Measurements from ENCODE around the gene ZBTB46. TPM values are rescaled to one million over a fixed set of nuclear protein-coding genes. Genes with fewer than 3 reads are reported as not detected.
"Not testable (repeated sequence)": the region's sequence is repeated elsewhere in the genome, so short reads cannot be mapped to it uniquely, and the experiment has no call there.

ZBTB46 gene
- total RNA-seq, 2 donors from 2014 or later = 2.1 to 3.2 TPM

DNA sequence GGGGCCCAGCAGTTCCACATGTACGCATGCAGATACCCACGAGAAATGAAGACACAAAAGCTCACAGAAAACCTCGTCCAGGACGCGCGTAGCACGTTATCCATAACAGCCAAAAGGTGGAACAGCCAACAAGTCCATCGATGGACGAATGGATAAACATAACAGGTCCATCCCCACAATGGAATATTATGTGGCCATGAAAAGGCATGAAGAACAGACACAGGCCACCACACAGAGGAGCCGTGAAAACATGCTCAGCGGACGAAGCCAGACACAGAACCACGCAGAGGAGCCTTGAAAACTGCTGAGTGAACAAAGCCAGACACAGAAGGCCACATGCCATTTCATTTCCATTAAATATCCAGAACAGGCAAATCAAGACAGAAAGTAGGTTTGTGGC, 53.5 kb downstream of the ZBTB46 start:
- Histone ChIP-seq H3K9ac (ENCODE audit: low read depth in 2 of 2, low read length in 2 of 2) (no peak overlapping the region), H3K4me1 (no peaks in the 10 kb centered on the region), H3K36me3 (no peaks in the 10 kb centered on the region), H3K9me3 (no peaks in the 10 kb centered on the region), H3K27me3 (no peaks in the 10 kb centered on the region), H3K27ac (no peak overlapping the region), H3K4me3 (no peak overlapping the region)
- intact Hi-C loops (cut with DNase I) = no loop called here
- DNase-seq = no peak
- TF ChIP-seq, protein P1, sequence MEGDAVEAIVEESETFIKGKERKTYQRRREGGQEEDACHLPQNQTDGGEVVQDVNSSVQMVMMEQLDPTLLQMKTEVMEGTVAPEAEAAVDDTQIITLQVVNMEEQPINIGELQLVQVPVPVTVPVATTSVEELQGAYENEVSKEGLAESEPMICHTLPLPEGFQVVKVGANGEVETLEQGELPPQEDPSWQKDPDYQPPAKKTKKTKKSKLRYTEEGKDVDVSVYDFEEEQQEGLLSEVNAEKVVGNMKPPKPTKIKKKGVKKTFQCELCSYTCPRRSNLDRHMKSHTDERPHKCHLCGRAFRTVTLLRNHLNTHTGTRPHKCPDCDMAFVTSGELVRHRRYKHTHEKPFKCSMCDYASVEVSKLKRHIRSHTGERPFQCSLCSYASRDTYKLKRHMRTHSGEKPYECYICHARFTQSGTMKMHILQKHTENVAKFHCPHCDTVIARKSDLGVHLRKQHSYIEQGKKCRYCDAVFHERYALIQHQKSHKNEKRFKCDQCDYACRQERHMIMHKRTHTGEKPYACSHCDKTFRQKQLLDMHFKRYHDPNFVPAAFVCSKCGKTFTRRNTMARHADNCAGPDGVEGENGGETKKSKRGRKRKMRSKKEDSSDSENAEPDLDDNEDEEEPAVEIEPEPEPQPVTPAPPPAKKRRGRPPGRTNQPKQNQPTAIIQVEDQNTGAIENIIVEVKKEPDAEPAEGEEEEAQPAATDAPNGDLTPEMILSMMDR (IDR thresholded peaks at IDR 0.05) = no peak

DNA sequence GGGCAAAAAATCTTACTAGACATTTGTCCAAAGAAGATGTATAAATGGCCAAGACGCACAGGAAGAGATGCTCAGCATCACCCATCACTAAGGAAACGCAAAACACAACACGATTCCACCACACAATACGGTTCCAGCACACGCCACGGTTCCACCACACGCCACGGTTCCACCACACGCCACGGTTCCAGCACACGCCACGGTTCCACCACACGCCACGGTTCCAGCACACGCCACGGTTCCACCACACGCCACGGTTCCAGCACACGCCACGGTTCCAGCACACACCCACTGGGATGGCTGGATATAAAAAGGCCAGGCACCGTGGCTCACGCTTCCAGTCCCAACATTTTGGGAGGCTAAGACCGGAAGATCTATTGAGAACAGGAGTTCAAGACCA, 54.2 kb downstream of the ZBTB46 start:
- H3K36me3 ChIP-seq; DNase-seq; H3K9me3 ChIP-seq; H3K27ac ChIP-seq; H3K9ac ChIP-seq (ENCODE audit: low read depth in 2 of 2, low read length in 2 of 2); H3K27me3 ChIP-seq; intact Hi-C loops (cut with DNase I); H3K4me3 ChIP-seq; H3K4me1 ChIP-seq: not testable (repeated sequence)

DNA sequence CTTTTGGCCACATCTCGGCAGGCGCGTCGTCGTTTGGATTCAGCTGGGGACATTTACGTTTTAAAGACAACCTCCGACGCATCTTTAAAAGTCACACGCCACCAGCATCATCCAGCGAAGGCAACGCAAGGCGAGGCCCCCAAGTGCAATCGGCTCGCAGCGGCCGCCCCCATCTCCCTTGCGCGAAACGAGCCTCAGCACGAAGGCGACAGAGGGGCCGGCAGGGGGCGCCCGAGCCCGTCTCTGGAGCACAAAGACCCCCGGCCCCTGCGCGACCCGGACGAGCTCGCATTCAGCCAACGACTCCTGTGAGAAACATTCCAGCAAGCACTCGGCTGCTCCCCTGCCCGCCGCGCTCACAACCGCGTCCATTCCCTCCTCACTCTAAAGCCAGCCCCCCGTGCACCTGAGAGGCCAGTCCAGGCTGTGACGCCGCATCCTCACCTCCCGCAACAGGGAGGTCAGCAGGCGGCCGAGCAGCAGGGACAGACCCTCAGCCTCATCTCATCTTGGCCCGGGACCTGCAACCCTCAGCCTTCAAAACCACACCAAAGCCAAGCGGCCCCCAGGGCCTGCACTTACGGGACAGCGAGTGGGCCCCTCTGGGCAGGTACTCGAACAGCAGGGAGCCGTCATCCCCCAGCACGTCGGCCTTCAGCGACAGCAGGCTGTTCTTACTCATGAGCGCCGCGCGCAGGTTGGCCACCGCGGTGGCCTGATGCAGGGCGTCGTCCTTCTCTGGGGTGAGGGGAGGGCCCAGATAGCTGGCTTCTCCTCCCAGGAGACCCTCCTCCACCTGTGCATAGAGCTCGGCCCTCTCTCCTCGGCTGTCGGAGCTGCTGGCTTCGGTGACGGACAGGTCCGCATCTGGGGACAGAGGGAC, 55.7 kb downstream of the ZBTB46 start:
- H3K4me3 ChIP-seq = no peak overlapping the region
- intact Hi-C loops (cut with DNase I) = no loop called here
- H3K36me3 ChIP-seq = no peaks in the 10 kb centered on the region
- H3K9ac ChIP-seq (ENCODE audit: low read depth in 2 of 2, low read length in 2 of 2) = no peak overlapping the region
- no peaks in the 10 kb centered on the region for H3K9me3 ChIP-seq
- TF ChIP-seq, protein P1 (IDR thresholded peaks at IDR 0.05) = peak; percentile 58
- H3K27ac ChIP-seq = no peak overlapping the region
- no peak for DNase-seq
- no peaks in the 10 kb centered on the region for H3K4me1 ChIP-seq
- no peaks in the 10 kb centered on the region for H3K27me3 ChIP-seq

DNA sequence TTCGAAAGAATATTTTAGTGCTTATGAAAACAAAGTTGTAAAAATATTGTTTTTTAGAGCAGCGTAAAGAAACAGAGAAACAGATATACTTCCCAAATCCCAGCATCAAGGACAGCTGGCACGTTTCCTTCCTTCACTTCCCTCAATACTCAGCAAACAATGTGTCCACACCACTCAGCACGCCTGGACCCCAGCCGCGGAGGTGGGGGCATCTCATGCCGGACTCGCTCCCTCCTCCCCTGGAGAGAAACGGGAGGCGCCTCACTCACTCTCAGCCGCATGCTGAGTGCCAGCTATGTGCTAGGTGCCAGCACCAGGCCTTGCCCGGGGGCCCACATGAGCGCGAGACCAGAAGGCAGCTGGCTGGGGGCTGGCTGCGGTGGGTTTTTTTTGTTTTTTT, 56.8 kb downstream of the ZBTB46 start:
- intact Hi-C loops (cut with DNase I) = no loop called here
- no peak overlapping the region for H3K27ac ChIP-seq
- H3K9ac ChIP-seq (ENCODE audit: low read depth in 2 of 2, low read length in 2 of 2) = no peak overlapping the region
- no peaks in the 10 kb centered on the region for H3K27me3 ChIP-seq
- TF ChIP-seq, protein P1 (IDR thresholded peaks at IDR 0.05) = no peak
- H3K9me3 ChIP-seq = no peaks in the 10 kb centered on the region
- no peaks in the 10 kb centered on the region for H3K36me3 ChIP-seq
- H3K4me1 ChIP-seq = no peaks in the 10 kb centered on the region
- no peak overlapping the region for H3K4me3 ChIP-seq
- no peak for DNase-seq

DNA sequence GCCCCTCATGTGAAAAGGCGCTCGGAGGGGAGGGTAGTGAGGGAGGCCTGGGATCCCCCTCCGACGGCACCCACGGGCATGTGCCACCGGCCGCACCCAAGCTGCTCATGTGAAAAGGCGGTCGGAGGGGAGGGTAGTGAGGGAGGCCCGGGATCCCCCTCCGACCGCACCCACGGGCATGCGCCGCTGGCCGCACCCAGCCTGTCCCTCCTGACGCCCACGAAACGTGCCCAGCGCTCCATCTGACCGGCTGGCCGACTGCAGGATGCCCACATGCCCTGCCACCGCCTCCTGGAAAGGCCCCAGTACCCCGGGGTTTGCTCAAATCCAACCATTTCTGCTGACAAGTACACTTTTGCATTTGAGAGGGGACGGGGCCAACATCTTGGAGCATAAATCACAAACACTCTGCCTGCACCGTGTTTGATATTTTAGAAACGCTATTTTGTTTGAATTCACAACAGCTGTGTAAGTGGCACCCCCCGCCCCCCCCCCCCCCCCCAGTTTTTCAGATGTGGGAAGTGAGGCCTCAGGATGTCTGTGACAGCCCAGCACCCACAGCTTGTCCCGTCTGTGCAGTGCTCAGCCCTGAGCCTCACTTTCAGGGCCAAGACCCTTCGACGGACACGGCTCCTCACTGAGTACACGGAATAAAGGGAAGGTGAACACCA, 57.4 kb downstream of the ZBTB46 start:
- intact Hi-C loops (cut with DNase I) = no loop called here
- Histone ChIP-seq H3K27me3 (no peaks in the 10 kb centered on the region), H3K4me3 (no peak overlapping the region), H3K4me1 (no peaks in the 10 kb centered on the region), H3K9ac (ENCODE audit: low read depth in 2 of 2, low read length in 2 of 2) (no peak overlapping the region), H3K36me3 (no peaks in the 10 kb centered on the region), H3K9me3 (no peaks in the 10 kb centered on the region), H3K27ac (no peak overlapping the region)
- TF ChIP-seq, protein P1 (IDR thresholded peaks at IDR 0.05) = no peak
- no peak for DNase-seq

All from colonic mucosa (tissue), 4 donors.